OCI-LY3 (cell line): Measurements from ENCODE around the gene CCDC141.

Source experiments
- EZH2phosphoT487 ChIP-seq: fragments of 200-600 bp; shearing (Covaris generic); IDR thresholded peaks from 2 replicates; pipeline ENCODE4 v1.6.1; 2018; ENCODE audit warnings: antibody characterized with exemption, mixed run types, low read depth
- TF ChIP-seq, protein P1 (sequence below): fragments of 200-600, 300-600 bp; sonication (generic); IDR thresholded peaks from 2 replicates; pipeline ENCODE4 v1.5.1; 2014; ENCODE audit warnings: antibody characterized with exemption, low read length, low read depth

DNA sequence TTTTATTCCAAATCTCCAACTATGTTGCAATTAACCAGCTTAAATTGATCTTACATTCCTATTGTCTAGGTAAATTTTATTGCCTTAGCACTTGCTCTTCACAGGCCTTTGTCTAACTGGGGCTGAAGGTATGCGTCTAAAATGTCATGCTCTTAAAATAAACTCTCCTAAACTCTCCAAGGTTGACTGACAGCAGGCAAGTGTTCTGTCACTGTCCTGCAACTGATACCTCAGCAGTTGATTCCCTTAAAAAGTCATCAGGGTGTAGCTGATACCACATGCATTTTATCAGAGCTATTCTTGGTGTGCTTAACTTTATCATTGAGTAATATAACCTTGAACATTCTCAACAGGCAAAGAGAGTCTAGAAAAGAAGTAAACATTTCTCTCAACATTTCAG is 243.4 kb downstream of the CCDC141 start:
- TF ChIP-seq EZH2phosphoT487, result no peak
- TF ChIP-seq, protein P1, sequence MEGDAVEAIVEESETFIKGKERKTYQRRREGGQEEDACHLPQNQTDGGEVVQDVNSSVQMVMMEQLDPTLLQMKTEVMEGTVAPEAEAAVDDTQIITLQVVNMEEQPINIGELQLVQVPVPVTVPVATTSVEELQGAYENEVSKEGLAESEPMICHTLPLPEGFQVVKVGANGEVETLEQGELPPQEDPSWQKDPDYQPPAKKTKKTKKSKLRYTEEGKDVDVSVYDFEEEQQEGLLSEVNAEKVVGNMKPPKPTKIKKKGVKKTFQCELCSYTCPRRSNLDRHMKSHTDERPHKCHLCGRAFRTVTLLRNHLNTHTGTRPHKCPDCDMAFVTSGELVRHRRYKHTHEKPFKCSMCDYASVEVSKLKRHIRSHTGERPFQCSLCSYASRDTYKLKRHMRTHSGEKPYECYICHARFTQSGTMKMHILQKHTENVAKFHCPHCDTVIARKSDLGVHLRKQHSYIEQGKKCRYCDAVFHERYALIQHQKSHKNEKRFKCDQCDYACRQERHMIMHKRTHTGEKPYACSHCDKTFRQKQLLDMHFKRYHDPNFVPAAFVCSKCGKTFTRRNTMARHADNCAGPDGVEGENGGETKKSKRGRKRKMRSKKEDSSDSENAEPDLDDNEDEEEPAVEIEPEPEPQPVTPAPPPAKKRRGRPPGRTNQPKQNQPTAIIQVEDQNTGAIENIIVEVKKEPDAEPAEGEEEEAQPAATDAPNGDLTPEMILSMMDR, result no peak
